ENCODE results near the gene RAB15.

- TF ChIP-seq POLR2AphosphoS5 (IDR thresholded peaks at IDR 0.05; ENCODE audit: low read depth, low read length) (no peak), ASH2L (IDR thresholded peaks at IDR 0.05; ENCODE audit: low read length) (no peak), CTCF (IDR thresholded peaks at IDR 0.05; ENCODE audit: control extremely low read depth in 1 of 3, insufficient read depth in 1 of 3, low read depth in 1 of 3, low read length in 3 of 3) (no peak)
These were observed 59.9 kb downstream of the RAB15 start for GRCh38 chr14:64912261-64912660.

Measured in H1 (cell line).